HepG2 (cell line): ENCODE data around the gene FLG2. TPM values are rescaled to one million over a fixed set of nuclear protein-coding genes. Genes with fewer than 3 reads are reported as not detected.

Source experiments
- ATAC-seq: fragments of 200-7000 bp; cut with Tn5 transposase; 3 replicates; pipeline ENCODE4 v1.9.1; 2020; ENCODE audit warnings: mild to moderate bottlenecking, moderate library complexity
- BruUV-seq: library from RNA; stranded (reverse); fragments of 400-500 nt; replicated peaks from 2 replicates; lab custom pipeline; 2021; lab: Mats Ljungman, UMichigan
- CTCF ChIA-PET: fragments of 300-600 bp; formaldehyde crosslinking; extraction: SDS; loops from one replicate; lab custom pipeline; 2021; ENCODE audit warnings: low total read pairs, inconsistent platforms, low intra/inter-chr PET ratio; lab: Yijun Ruan, JAX
- POLR2A ChIA-PET: fragments of 350-600 bp; sonication (Branson Sonifier 250); formaldehyde crosslinking; loops from one replicate; lab custom pipeline; 2020; ENCODE audit warnings: antibody characterized with exemption, inconsistent platforms; lab: Yijun Ruan, JAX
- DNase-seq: peaks from one replicate; pipeline ENCODE4 v3.0.0-alpha.2; 2015; ENCODE audit warnings: low spot score
- FAIRE-seq: peaks from 3 replicates; lab custom pipeline; 2011; peaks lifted over from hg19 to GRCh38; lab: Jason Lieb, UNC
- H2AFZ ChIP-seq: one replicate; pipeline ENCODE4 v1.6.1; 2011; ENCODE audit warnings: low read length, inconsistent platforms
- H3K27ac ChIP-seq: fragments of 300-600 bp; 3 replicates; pipeline ENCODE4 v1.8.0; 2011; ENCODE audit warnings: mixed run types, mild to moderate bottlenecking, mixed read lengths, low read length, inconsistent platforms; ENCODE audit not compliant: insufficient read depth; ENCODE audit errors: extremely low read length
- H3K27me3 ChIP-seq, 2 experiments: fragments of 200-600 bp in 1 of 2; 2 replicates in 1 of 2; 3 replicates in 1 of 2; pipeline versions ENCODE4 v1.6.0 to v1.8.0; 2011; ENCODE audit warnings: low read length in 2 of 2, mild to moderate bottlenecking in 2 of 2, moderate library complexity in 2 of 2, inconsistent platforms in 1 of 2; ENCODE audit not compliant: insufficient read depth in 2 of 2, control insufficient read depth in 1 of 2
- H3K36me3 ChIP-seq, 2 experiments: fragments of 200-600 bp in 1 of 2; replicated peaks in 1 of 2; 2 replicates in 1 of 2; 3 replicates in 1 of 2; pipeline versions ENCODE4 v1.5.1 to v1.8.0; 2011; ENCODE audit warnings: low read length in 2 of 2, inconsistent platforms in 1 of 2; ENCODE audit not compliant: insufficient read depth in 2 of 2, control insufficient read depth in 1 of 2
- H3K4me1 ChIP-seq: 2 replicates; pipeline ENCODE4 v1.5.1; 2012; ENCODE audit warnings: low read length, inconsistent platforms; ENCODE audit not compliant: insufficient read depth
- H3K4me2 ChIP-seq: 2 replicates; pipeline ENCODE4 v1.6.0; 2011; ENCODE audit warnings: low read depth, low read length, inconsistent platforms
- H3K4me3 ChIP-seq, 3 experiments: fragments of 200-600 bp in 1 of 3; sonication (generic), shearing (Covaris generic) in 1 of 3; replicated peaks in 1 of 3; 2 replicates each; pipeline ENCODE4 v1.5.1; 2011 to 2016; ENCODE audit warnings: low read length in 3 of 3, inconsistent platforms in 2 of 3, low read depth in 2 of 3, mild to moderate bottlenecking in 2 of 3, control low read depth in 1 of 3, mixed read lengths in 1 of 3; ENCODE audit not compliant: insufficient read depth in 1 of 3
- H3K79me2 ChIP-seq: one replicate; pipeline ENCODE4 v1.6.1; 2011; ENCODE audit warnings: low read length, inconsistent platforms; ENCODE audit not compliant: insufficient read depth
- H3K9ac ChIP-seq: 2 replicates; pipeline ENCODE4 v1.6.0; 2011; ENCODE audit warnings: mild to moderate bottlenecking, low read depth, low read length, inconsistent platforms; ENCODE audit not compliant: insufficient read depth
- H3K9me3 ChIP-seq: 2 replicates; pipeline ENCODE4 v1.5.1; 2012; ENCODE audit warnings: mild to moderate bottlenecking, low read length
- H4K20me1 ChIP-seq: 2 replicates; pipeline ENCODE4 v1.6.0; 2011; ENCODE audit warnings: inconsistent platforms, mild to moderate bottlenecking, low read length, moderate library complexity; ENCODE audit not compliant: insufficient read depth
- CEBPB ChIP-seq: IDR thresholded peaks from 2 replicates; pipeline ENCODE4 v1.6.1; 2011; ENCODE audit warnings: low read depth, low read length, improper control_type of control experiment, borderline replicate concordance
- ELF1 ChIP-seq: sonication (generic); formaldehyde crosslinking; IDR thresholded peaks from 2 replicates; pipeline ENCODE4 v1.4.0; 2020; ENCODE audit warnings: missing genetic modification reagents
- ELK4 ChIP-seq: sonication (generic); formaldehyde crosslinking; IDR thresholded peaks from 2 replicates; pipeline ENCODE4 v1.9.0; 2021; ENCODE audit warnings: missing genetic modification reagents, borderline replicate concordance
- MYC ChIP-seq: sonication (generic); formaldehyde crosslinking; IDR thresholded peaks from 2 replicates; pipeline ENCODE4 v1.9.0; 2021; ENCODE audit warnings: missing genetic modification reagents, borderline replicate concordance
- PLSCR1 ChIP-seq: sonication (generic); formaldehyde crosslinking; IDR thresholded peaks from 2 replicates; pipeline ENCODE4 v1.5.0; 2020; ENCODE audit warnings: missing genetic modification reagents, mild to moderate bottlenecking, borderline replicate concordance
- REL ChIP-seq: sonication (generic); formaldehyde crosslinking; conservative IDR thresholded peaks from 2 replicates; pipeline ENCODE4 v1.8.0; 2022; ENCODE audit warnings: mild to moderate bottlenecking, missing genetic modification reagents, moderate library complexity
- ZNF34 ChIP-seq: sonication (generic); formaldehyde crosslinking; IDR thresholded peaks from 2 replicates; pipeline ENCODE4 v1.4.0; 2020; ENCODE audit warnings: mild to moderate bottlenecking, missing genetic modification reagents, borderline replicate concordance
- ZXDC ChIP-seq: sonication (generic); formaldehyde crosslinking; IDR thresholded peaks from 2 replicates; pipeline ENCODE4 v1.5.0; 2020; ENCODE audit warnings: mild to moderate bottlenecking, missing genetic modification reagents
- WGBS: methylation state at CpG from one replicate; pipeline ENCODE4 v1.1.6; 2017; ENCODE audit warnings: low lambda C conversion rate; 5-methylcytosine and 5-hydroxymethylcytosine counted together
- in situ Hi-C: cut with HindIII; loops from 2 replicates; pipeline ENCODE4 v1.10.0; 2017; ENCODE audit warnings: low pct_unique_long_range_greater_than_20kb; ENCODE audit not compliant: extremely low pct_ligation_motif_present
- intact Hi-C: fragments of 100-400 bp; cut with micrococcal nuclease; formaldehyde crosslinking; loops from one replicate; pipeline ENCODE4 v1.10.0; 2022; ENCODE audit not compliant: unreplicated experiment
- polyA plus RNA-seq, 8 experiments: library from polyadenylated mRNA; depleted of rRNA in 3 of 8; stranded (reverse) in 7 of 8; unstranded in 1 of 8; fragments of >200 nt; fragmentation: Illumina TruSeq in 4 of 8; extraction: Trizol in 4 of 8; gene quantifications; 2 replicates each; pipeline versions ENCODE4 v1.2.1 to v1.2.3, GENCODE V29; 2011 to 2016; ENCODE audit warnings: low read depth in 4 of 8, missing spikeins in 1 of 8, mixed read lengths in 1 of 8; ENCODE audit not compliant: insufficient read depth in 1 of 8
- total RNA-seq, 5 experiments: library from RNA; depleted of rRNA; stranded (reverse); fragments of >200 nt; fragmentation: Illumina TruSeq; extraction: Trizol; gene quantifications; 2 replicates each; pipeline ENCODE4 v1.2.3, GENCODE V29; 2016; ENCODE audit warnings: low read depth in 1 of 5

Gene FLG2
- total and polyA plus RNA-seq, 2 of the 13 experiments (the other 11 are each of a cell fraction or from before 2014, with no cell fraction given), result not detected

- Histone ChIP-seq H2AFZ (no peak overlapping the region), H3K79me2 (no peaks in the 10 kb centered on the region), H3K27ac (no peak overlapping the region), H3K27me3 (peaks cover 0 to 1% of the 10 kb centered on the region in 2 experiments; a peak in 2 of 5 replicates), H3K4me2 (no peak overlapping the region), H3K36me3 (no peaks in the 10 kb centered on the region), H3K4me3 (no peak overlapping the region), H3K4me1 (no peaks in the 10 kb centered on the region), H3K9me3 (no peaks in the 10 kb centered on the region), H3K9ac (no peak overlapping the region), H4K20me1 (no peaks in the 10 kb centered on the region)
- ATAC-seq (no peak), DNase-seq (no peak), FAIRE-seq (no peak)
- CTCF ChIA-PET, result no interaction called here
- POLR2A ChIA-PET, result no interaction called here
- BruUV-seq, result no TSS peak
- no peak for TF ChIP-seq REL (CRISPR knock-in tag)
- intact Hi-C loops (loop anchor here (10.0 kb wide), 1 partner anchor 1002 kb away; the partner anchor contains the start of gene S100A8), in situ Hi-C loops (no loop called here)
- 0% methylated on average over 2 of the region's 2 CpGs for WGBS
Measured at GRCh38 chr1:152392909-152393308, 33.1 kb upstream of the FLG2 start.

- CTCF ChIA-PET, result no interaction called here
- in situ Hi-C loops, result no loop called here
Measured at GRCh38 chr1:152388889-152389288, 29.1 kb upstream of the FLG2 start.

More at GRCh38 chr1:152388889-152389288, 29.1 kb upstream of the FLG2 start:
- peaks cover 0 to 1% of the 10 kb centered on the region in 2 experiments; a peak in 2 of 5 replicates for H3K27me3 ChIP-seq
- BruUV-seq, result no TSS peak
- no peak overlapping the region for H3K4me2 ChIP-seq
- POLR2A ChIA-PET, result no interaction called here
- H3K4me3 ChIP-seq, result no peak overlapping the region
- 5% methylated on average over 4 of the region's 4 CpGs for WGBS
- TF ChIP-seq ZXDC (no peak), CEBPB (peak; percentile 71), MYC (CRISPR knock-in tag) (no peak), ELF1 (CRISPR knock-in tag) (no peak), PLSCR1 (no peak), ELK4 (CRISPR knock-in tag) (no peak), ZNF34 (no peak)
- TF ChIP-seq, all 625 proteins: peak for 1
- DNase-seq (no peak), ATAC-seq (no peak), FAIRE-seq (no peak)
- Histone ChIP-seq H3K9ac (no peak overlapping the region), H3K4me1 (no peaks in the 10 kb centered on the region), H4K20me1 (no peaks in the 10 kb centered on the region), H3K36me3 (no peaks in the 10 kb centered on the region), H3K9me3 (no peaks in the 10 kb centered on the region), H2AFZ (no peak overlapping the region), H3K79me2 (no peaks in the 10 kb centered on the region), H3K27ac (no peak overlapping the region)
- intact Hi-C loops, result no loop called here
